A549 (cell line): ENCODE results near the gene CCDC12. TPM values are rescaled to one million over a fixed set of nuclear protein-coding genes. Genes with fewer than 3 reads are reported as not detected.

ENCODE experiments used
- ATAC-seq, 2 experiments: fragments of 200-7000 bp in 1 of 2; fragments of >200 bp in 1 of 2; cut with Nextera tagmentation in 1 of 2; cut with Tn5 transposase in 1 of 2; 3 replicates each; pipeline versions ENCODE4 v1.8.0 to v1.9.1; 2018 to 2020; ENCODE audit warnings: mild to moderate bottlenecking in 1 of 2, moderate library complexity in 1 of 2
- CTCF ChIA-PET: fragments of 300-600 bp; sonication (Branson Sonifier 250); formaldehyde crosslinking; extraction: SDS; loops from one replicate; lab custom pipeline; 2021; ENCODE audit warnings: antibody characterized with exemption, inconsistent platforms; lab: Yijun Ruan, JAX
- POLR2A ChIA-PET: fragments of 350-600 bp; formaldehyde crosslinking; extraction: SDS; loops from one replicate; lab custom pipeline; 2021; ENCODE audit warnings: antibody characterized with exemption, inconsistent platforms; lab: Yijun Ruan, JAX
- DNase-seq, 2 experiments: peaks; one replicate each; pipeline versions ENCODE4 v3.0.0 to v3.0.0-alpha.2; 2011 to 2016; ENCODE audit warnings: low read depth in 1 of 2, low spot score in 1 of 2
- FAIRE-seq: peaks from 2 replicates; lab custom pipeline; 2011; peaks lifted over from hg19 to GRCh38; lab: Jason Lieb, UNC
- H3K27ac ChIP-seq, 2 experiments: fragments of >200 bp; sonication (Bioruptor Twin); formaldehyde crosslinking; 3 replicates each; pipeline ENCODE4 v1.5.1; 2016 to 2017
- H3K4me1 ChIP-seq: fragments of >200 bp; sonication (Bioruptor Twin); formaldehyde crosslinking; 3 replicates; pipeline ENCODE4 v1.6.1; 2016
- H3K4me2 ChIP-seq: fragments of >200 bp; sonication (Bioruptor Twin); formaldehyde crosslinking; 3 replicates; pipeline ENCODE4 v1.6.1; 2016
- H3K4me3 ChIP-seq: fragments of >200 bp; sonication (Bioruptor Twin); formaldehyde crosslinking; 3 replicates; pipeline ENCODE4 v1.5.1; 2016
- H3K9me3 ChIP-seq: fragments of >200 bp; sonication (Bioruptor Twin); formaldehyde crosslinking; 3 replicates; pipeline ENCODE4 v1.6.1; 2016
- CBX2 ChIP-seq: fragments of 200-600 bp; sonication (generic); IDR thresholded peaks from 2 replicates; pipeline ENCODE4 v1.6.1; 2016; ENCODE audit warnings: low read depth, mild to moderate bottlenecking, borderline replicate concordance
- CHD2 ChIP-seq: fragments of 150-350 bp; IDR thresholded peaks from 2 replicates; pipeline ENCODE4 v1.6.1; 2014; ENCODE audit warnings: low read length; ENCODE audit not compliant: partially characterized antibody
- EHMT2 ChIP-seq: fragments of 200-600 bp; sonication (generic); IDR thresholded peaks from 2 replicates; pipeline ENCODE4 v1.6.1; 2016; ENCODE audit warnings: antibody characterized with exemption, low read depth, mild to moderate bottlenecking, moderate library complexity
- FOSL2 ChIP-seq, 2 experiments: fragments of 450-650 bp in 1 of 2; fragments of >200 bp in 1 of 2; sonication (Bioruptor Twin) in 1 of 2; formaldehyde crosslinking; IDR thresholded peaks; 2 replicates each; pipeline versions ENCODE4 v1.5.0 to v1.6.1; 2016 to 2020; ENCODE audit warnings: mild to moderate bottlenecking in 1 of 2, moderate library complexity in 1 of 2
- FOXS1 ChIP-seq: fragments of 250-450 bp; sonication (Bioruptor Pico); IDR thresholded peaks from 2 replicates; pipeline ENCODE4 v1.5.0; 2020; ENCODE audit warnings: mild to moderate bottlenecking, moderate library complexity
- GATA3 ChIP-seq: IDR thresholded peaks from 2 replicates; pipeline ENCODE4 v1.6.1; 2012; ENCODE audit warnings: borderline replicate concordance
- HOXB13 ChIP-seq: fragments of 250-450 bp; sonication (Bioruptor Pico); IDR thresholded peaks from 2 replicates; pipeline ENCODE4 v1.5.0; 2020; ENCODE audit warnings: low read depth, mild to moderate bottlenecking, moderate library complexity
- JUN ChIP-seq, 2 experiments: fragments of >200 bp; sonication (Bioruptor Twin); formaldehyde crosslinking; IDR thresholded peaks; 2 replicates in 1 of 2; 3 replicates in 1 of 2; pipeline ENCODE4 v1.6.1; 2016 to 2017
- MYC ChIP-seq: IDR thresholded peaks from 2 replicates; pipeline ENCODE4 v1.6.1; 2012; ENCODE audit warnings: mild to moderate bottlenecking, inconsistent platforms, low read length, improper control_type of control experiment, borderline replicate concordance
- NFE2L2 ChIP-seq: fragments of 150-350 bp; conservative IDR thresholded peaks from 2 replicates; pipeline ENCODE4 v1.6.1; 2014; ENCODE audit warnings: low read length
- NPAS2 ChIP-seq: fragments of 250-450 bp; sonication (Bioruptor Pico); IDR thresholded peaks from 2 replicates; pipeline ENCODE4 v1.8.0; 2022; ENCODE audit warnings: mild to moderate bottlenecking, moderate library complexity, borderline replicate concordance
- NR3C1 ChIP-seq: fragments of >200 bp; sonication (Bioruptor Twin); formaldehyde crosslinking; IDR thresholded peaks from 3 replicates; pipeline ENCODE4 v1.6.1; 2017
- PHF8 ChIP-seq: fragments of 200-600 bp; sonication (generic); IDR thresholded peaks from 2 replicates; pipeline ENCODE4 v1.6.1; 2016; ENCODE audit warnings: low read depth, mild to moderate bottlenecking, antibody characterized with exemption, moderate library complexity, borderline replicate concordance
- POLR2AphosphoS2 ChIP-seq: conservative IDR thresholded peaks from 2 replicates; pipeline ENCODE4 v1.6.1; 2012; ENCODE audit warnings: low read length, improper control_type of control experiment, inconsistent platforms
- RAD21 ChIP-seq, 2 experiments: fragments of >200 bp in 1 of 2; sonication (Bioruptor Twin) in 1 of 2; formaldehyde crosslinking in 1 of 2; IDR thresholded peaks in 1 of 2; conservative IDR thresholded peaks in 1 of 2; 2 replicates in 1 of 2; 3 replicates in 1 of 2; pipeline ENCODE4 v1.6.1; 2012 to 2018; ENCODE audit warnings: inconsistent platforms in 1 of 2
- RARB ChIP-seq: fragments of 250-450 bp; sonication (Bioruptor Pico); IDR thresholded peaks from 2 replicates; pipeline ENCODE4 v1.8.0; 2021; ENCODE audit warnings: mild to moderate bottlenecking, moderate library complexity
- RCOR1 ChIP-seq: fragments of 150-350 bp; IDR thresholded peaks from 2 replicates; pipeline ENCODE4 v1.6.1; 2014; ENCODE audit warnings: antibody characterized with exemption, low read length, low read depth
- RNF2 ChIP-seq: fragments of 200-600 bp; sonication (generic); IDR thresholded peaks from 2 replicates; pipeline ENCODE4 v1.6.1; 2016; ENCODE audit warnings: low read depth, mild to moderate bottlenecking, antibody characterized with exemption, moderate library complexity, borderline replicate concordance
- SMC3 ChIP-seq: fragments of >200 bp; sonication (Bioruptor Twin); formaldehyde crosslinking; IDR thresholded peaks from 3 replicates; pipeline ENCODE4 v1.6.1; 2018; ENCODE audit warnings: inconsistent platforms
- SREBF2 ChIP-seq: fragments of 450-650 bp; IDR thresholded peaks from 2 replicates; pipeline ENCODE4 v1.6.1; 2014; ENCODE audit warnings: mild to moderate bottlenecking, moderate library complexity
- TP53 ChIP-seq: fragments of 250-450 bp; sonication (Bioruptor Pico); IDR thresholded peaks from 2 replicates; pipeline ENCODE4 v1.5.0; 2021; ENCODE audit warnings: mild to moderate bottlenecking, moderate library complexity
- ZFP36 ChIP-seq: fragments of 450-650 bp; IDR thresholded peaks from 2 replicates; pipeline ENCODE4 v1.6.1; 2014; ENCODE audit warnings: borderline replicate concordance; ENCODE audit not compliant: partially characterized antibody
- ZNF302 ChIP-seq: fragments of 250-450 bp; sonication (Bioruptor Pico); IDR thresholded peaks from 2 replicates; pipeline ENCODE4 v1.9.0; 2021; ENCODE audit warnings: inconsistent platforms, mild to moderate bottlenecking, moderate library complexity
- ZSCAN20 ChIP-seq: fragments of 250-450 bp; sonication (Bioruptor Pico); IDR thresholded peaks from 2 replicates; pipeline ENCODE4 v1.8.0; 2022; ENCODE audit warnings: mild to moderate bottlenecking, moderate library complexity
- WGBS: methylation state at CpG from one replicate; pipeline ENCODE4 v1.1.6; 2017; ENCODE audit errors: missing lambda C conversion rate; 5-methylcytosine and 5-hydroxymethylcytosine counted together
- polyA plus RNA-seq, 4 experiments: library from polyadenylated mRNA; depleted of rRNA in 3 of 4; stranded (reverse); fragments of >200 nt; fragmentation: RNase III in 1 of 4; extraction: RNeasy Plus Mini Kit Qiagen cat#74134 plus additional on column Dnase treatment in 1 of 4; gene quantifications; 2 replicates in 3 of 4; 3 replicates in 1 of 4; pipeline ENCODE4 v1.2.3, GENCODE V29; 2011 to 2017
- TF ChIP-seq, protein P1 (sequence below): fragments of >200 bp; sonication (Bioruptor Twin); formaldehyde crosslinking; IDR thresholded peaks from 2 replicates; pipeline ENCODE4 v1.6.1; 2016
- TF ChIP-seq, protein P2 (sequence below): IDR thresholded peaks from 2 replicates; pipeline ENCODE4 v1.6.1; 2012; ENCODE audit warnings: low read depth, borderline replicate concordance
- TF ChIP-seq, protein P3 (sequence below): fragments of >200 bp; sonication (Bioruptor Twin); formaldehyde crosslinking; IDR thresholded peaks from 3 replicates; pipeline ENCODE4 v1.6.1; 2016
- TF ChIP-seq, protein P4 (sequence below): IDR thresholded peaks from 2 replicates; pipeline ENCODE4 v1.6.1; 2012
- TF ChIP-seq, protein P5 (sequence below): fragments of 150-350 bp; IDR thresholded peaks from 2 replicates; pipeline ENCODE4 v1.6.1; 2014; ENCODE audit warnings: low read depth, mild to moderate bottlenecking, low read length

Gene CCDC12
- polyA plus RNA-seq, 2 of the 4 experiments (the other 2 are of a cell fraction): 34.8 to 81.0 TPM

DNA sequence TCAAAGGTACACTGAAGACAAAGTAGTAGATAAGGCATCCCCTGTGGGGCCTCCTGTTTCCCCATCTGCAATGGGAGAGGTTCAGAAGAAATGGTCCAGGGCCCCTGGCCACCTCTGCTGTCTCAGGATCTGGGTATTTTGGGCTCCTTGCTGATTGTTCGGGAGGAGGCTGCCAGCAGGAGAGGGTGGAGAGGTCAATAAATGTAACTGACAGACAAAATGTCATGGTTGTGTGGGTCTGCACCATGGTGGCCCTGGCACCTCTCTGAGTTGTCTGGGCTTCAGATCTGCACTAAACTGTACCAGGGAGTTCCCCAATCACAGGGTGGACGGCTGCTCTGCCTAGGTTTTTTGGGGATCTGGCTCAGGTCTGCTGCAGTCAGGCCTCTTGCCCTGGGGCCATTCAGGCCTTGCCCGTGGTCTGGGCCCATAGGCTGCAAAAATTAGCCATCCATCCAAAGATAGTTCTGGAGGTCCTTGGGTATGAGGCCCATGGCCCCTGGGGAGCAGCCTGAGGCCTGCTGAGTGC lies 10.3 kb upstream of the CCDC12 start:
- ChIA-PET CTCF (interaction anchor here (1.3 to 1.5 kb wide), 2 partner anchors 12 to 63 kb away, joined by 4 to 8 read pairs; no protein-coding TSS in a partner anchor), POLR2A (interaction anchor here (0.5 kb wide), 1 partner anchor 10 kb away, joined by 3 read pairs; no protein-coding TSS in a partner anchor)
- no peak for FAIRE-seq
- TF ChIP-seq RCOR1: no peak
- no peak for TF ChIP-seq ZSCAN20
- no peak for TF ChIP-seq SREBF2
- TF ChIP-seq ZNF302: no peak
- TF ChIP-seq HOXB13 (CRISPR knock-in tag): no peak
- TF ChIP-seq, protein P1, sequence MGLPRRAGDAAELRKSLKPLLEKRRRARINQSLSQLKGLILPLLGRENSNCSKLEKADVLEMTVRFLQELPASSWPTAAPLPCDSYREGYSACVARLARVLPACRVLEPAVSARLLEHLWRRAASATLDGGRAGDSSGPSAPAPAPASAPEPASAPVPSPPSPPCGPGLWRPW: no peak
- TF ChIP-seq, protein P2, sequence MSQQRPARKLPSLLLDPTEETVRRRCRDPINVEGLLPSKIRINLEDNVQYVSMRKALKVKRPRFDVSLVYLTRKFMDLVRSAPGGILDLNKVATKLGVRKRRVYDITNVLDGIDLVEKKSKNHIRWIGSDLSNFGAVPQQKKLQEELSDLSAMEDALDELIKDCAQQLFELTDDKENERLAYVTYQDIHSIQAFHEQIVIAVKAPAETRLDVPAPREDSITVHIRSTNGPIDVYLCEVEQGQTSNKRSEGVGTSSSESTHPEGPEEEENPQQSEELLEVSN: no peak
- TF ChIP-seq, protein P3, sequence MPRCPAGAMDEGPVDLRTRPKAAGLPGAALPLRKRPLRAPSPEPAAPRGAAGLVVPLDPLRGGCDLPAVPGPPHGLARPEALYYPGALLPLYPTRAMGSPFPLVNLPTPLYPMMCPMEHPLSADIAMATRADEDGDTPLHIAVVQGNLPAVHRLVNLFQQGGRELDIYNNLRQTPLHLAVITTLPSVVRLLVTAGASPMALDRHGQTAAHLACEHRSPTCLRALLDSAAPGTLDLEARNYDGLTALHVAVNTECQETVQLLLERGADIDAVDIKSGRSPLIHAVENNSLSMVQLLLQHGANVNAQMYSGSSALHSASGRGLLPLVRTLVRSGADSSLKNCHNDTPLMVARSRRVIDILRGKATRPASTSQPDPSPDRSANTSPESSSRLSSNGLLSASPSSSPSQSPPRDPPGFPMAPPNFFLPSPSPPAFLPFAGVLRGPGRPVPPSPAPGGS: no peak
- no peak for TF ChIP-seq FOSL2 (IDR thresholded peaks at IDR 0.05)
- TF ChIP-seq FOSL2 (CRISPR knock-in tag; IDR thresholded peaks at IDR 0.05): no peak
- TF ChIP-seq PHF8: no peak
- no peak for TF ChIP-seq FOXS1
- no peak for TF ChIP-seq SMC3
- no peak for TF ChIP-seq NFE2L2
- no peak for TF ChIP-seq NR3C1
- TF ChIP-seq, all 56 proteins: peak for 0
- DNase-seq (no peak), ATAC-seq (no peak)
- peaks cover 23% of the 10 kb centered on the region for H3K4me1 ChIP-seq
- H3K9me3 ChIP-seq: no peaks in the 10 kb centered on the region
- H3K4me2 ChIP-seq: peak overlapping the region; percentile 4; the same call in 1 of the 3 replicates
- no peak overlapping the region for H3K4me3 ChIP-seq
- H3K27ac ChIP-seq: peak overlapping the region in 1 of 2 experiments; percentile 75; a peak in 4 of 6 replicates
- 72% methylated on average over 3 of the region's 3 CpGs for WGBS

DNA sequence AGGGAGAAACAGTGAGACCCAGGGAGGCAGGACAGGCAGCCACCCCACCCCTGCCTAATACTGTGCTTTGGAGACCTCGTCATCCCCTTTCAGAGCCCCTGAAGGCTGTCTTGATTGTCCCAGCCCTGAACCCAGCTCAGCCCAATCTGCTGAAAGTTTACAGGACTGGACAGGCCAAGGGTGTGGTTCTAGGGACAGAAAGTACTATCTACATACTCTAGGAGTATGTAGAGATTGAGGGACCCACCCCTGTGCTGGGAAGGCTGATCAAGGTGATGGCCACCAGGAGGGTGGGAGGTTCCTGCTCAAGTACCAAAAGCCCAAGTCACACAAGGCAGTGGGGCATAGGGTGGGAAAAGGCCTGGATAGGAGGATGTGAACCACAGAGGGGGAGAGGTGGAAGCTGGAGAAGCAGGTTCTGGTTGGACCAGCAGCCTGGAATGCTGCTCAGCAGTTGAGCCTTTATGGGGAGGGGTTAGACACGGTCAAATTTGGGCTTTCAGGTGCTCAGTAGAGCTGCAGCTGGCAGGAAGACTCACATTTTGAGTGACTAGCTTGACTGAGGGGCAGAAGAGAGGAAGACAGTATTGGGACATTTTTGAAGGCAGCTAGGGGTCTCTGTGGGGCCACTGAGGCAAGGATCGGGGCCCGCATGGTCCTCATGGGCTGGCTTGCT lies 9.6 kb upstream of the CCDC12 start:
- CTCF ChIA-PET: no interaction called here
- Histone ChIP-seq H3K27ac (no peak overlapping the region; a peak in 1 of 6 replicates), H3K4me1 (peaks cover 29% of the 10 kb centered on the region), H3K9me3 (no peaks in the 10 kb centered on the region), H3K4me2 (no peak overlapping the region), H3K4me3 (no peak overlapping the region)
- DNase-seq (no peak), ATAC-seq (no peak), FAIRE-seq (no peak)
- 86% methylated on average over 4 of the region's 4 CpGs for WGBS
- TF ChIP-seq, protein P4, sequence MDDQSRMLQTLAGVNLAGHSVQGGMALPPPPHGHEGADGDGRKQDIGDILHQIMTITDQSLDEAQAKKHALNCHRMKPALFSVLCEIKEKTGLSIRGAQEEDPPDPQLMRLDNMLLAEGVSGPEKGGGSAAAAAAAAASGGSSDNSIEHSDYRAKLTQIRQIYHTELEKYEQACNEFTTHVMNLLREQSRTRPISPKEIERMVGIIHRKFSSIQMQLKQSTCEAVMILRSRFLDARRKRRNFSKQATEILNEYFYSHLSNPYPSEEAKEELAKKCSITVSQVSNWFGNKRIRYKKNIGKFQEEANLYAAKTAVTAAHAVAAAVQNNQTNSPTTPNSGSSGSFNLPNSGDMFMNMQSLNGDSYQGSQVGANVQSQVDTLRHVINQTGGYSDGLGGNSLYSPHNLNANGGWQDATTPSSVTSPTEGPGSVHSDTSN: no peak
- TF ChIP-seq EHMT2 (no peak), CBX2 (no peak), NPAS2 (CRISPR knock-in tag) (no peak), RNF2 (no peak), POLR2AphosphoS2 (no peak), RCOR1 (no peak), CHD2 (no peak), PHF8 (no peak), NR3C1 (no peak), JUN (IDR thresholded peaks at IDR 0.05) (no peak), MYC (no peak), RARB (no peak), ZFP36 (no peak), RAD21 (conservative IDR thresholded peaks at IDR 0.05 in 1 of 2, IDR thresholded peaks at IDR 0.05 in 1 of 2) (no peak), GATA3 (no peak), TP53 (CRISPR knock-in tag) (no peak)
- TF ChIP-seq, protein P5, sequence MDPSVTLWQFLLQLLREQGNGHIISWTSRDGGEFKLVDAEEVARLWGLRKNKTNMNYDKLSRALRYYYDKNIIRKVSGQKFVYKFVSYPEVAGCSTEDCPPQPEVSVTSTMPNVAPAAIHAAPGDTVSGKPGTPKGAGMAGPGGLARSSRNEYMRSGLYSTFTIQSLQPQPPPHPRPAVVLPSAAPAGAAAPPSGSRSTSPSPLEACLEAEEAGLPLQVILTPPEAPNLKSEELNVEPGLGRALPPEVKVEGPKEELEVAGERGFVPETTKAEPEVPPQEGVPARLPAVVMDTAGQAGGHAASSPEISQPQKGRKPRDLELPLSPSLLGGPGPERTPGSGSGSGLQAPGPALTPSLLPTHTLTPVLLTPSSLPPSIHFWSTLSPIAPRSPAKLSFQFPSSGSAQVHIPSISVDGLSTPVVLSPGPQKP: no peak
- TF ChIP-seq, protein P3: no peak
- POLR2A ChIA-PET: no interaction called here
